Measurements from ENCODE around the gene MARCHF3.

DNA sequence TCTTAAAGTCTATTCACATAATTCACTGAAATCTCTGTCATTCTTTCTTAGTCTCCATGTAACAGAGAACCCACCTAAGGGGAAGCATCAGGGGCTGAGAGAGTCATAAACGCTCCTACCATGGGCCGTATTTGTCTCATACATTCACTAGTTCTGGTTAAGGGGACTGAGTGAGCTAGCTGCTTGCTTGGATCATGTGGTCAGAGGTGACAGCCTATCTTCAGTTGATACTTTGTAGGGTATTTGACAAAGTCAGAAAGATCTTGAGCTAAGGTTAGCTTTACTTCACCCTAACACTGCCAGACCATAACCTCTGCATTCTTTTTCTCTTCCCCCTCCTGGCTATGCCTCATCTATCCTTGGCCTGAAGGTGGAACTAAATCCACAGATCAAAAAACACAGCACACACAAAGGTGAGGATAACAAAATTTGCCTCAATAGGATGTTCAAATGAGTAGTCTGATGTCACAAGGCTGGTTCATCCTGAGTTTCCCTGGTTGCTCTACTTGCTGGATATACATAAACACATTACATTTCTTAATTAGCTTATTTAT lies 66.5 kb downstream of the MARCHF3 start:
- TF ChIP-seq, protein P1, sequence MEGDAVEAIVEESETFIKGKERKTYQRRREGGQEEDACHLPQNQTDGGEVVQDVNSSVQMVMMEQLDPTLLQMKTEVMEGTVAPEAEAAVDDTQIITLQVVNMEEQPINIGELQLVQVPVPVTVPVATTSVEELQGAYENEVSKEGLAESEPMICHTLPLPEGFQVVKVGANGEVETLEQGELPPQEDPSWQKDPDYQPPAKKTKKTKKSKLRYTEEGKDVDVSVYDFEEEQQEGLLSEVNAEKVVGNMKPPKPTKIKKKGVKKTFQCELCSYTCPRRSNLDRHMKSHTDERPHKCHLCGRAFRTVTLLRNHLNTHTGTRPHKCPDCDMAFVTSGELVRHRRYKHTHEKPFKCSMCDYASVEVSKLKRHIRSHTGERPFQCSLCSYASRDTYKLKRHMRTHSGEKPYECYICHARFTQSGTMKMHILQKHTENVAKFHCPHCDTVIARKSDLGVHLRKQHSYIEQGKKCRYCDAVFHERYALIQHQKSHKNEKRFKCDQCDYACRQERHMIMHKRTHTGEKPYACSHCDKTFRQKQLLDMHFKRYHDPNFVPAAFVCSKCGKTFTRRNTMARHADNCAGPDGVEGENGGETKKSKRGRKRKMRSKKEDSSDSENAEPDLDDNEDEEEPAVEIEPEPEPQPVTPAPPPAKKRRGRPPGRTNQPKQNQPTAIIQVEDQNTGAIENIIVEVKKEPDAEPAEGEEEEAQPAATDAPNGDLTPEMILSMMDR (IDR thresholded peaks at IDR 0.05; ENCODE audit: low read depth, low read length), result no peak
- no peak for TF ChIP-seq POLR2A (IDR thresholded peaks at IDR 0.05; ENCODE audit: extremely low read depth, insufficient read length)

Measured in NB4 (cell line).